MM.1S (cell line): ENCODE measurements around the gene TTC24.

Experiments used
- EZH2 ChIP-seq: fragments of 300-600 bp; sonication (generic); optimal IDR thresholded peaks from 2 replicates; pipeline ENCODE3; 2017; ENCODE audit warnings: low read depth, mild to moderate bottlenecking, antibody characterized with exemption, low read length, mixed read lengths
- TF ChIP-seq, protein P1 (sequence below): fragments of 300-600 bp; sonication (generic); IDR thresholded peaks from 2 replicates; pipeline ENCODE4 v1.5.1; 2016; ENCODE audit warnings: antibody characterized with exemption, low read length, mixed read lengths

DNA sequence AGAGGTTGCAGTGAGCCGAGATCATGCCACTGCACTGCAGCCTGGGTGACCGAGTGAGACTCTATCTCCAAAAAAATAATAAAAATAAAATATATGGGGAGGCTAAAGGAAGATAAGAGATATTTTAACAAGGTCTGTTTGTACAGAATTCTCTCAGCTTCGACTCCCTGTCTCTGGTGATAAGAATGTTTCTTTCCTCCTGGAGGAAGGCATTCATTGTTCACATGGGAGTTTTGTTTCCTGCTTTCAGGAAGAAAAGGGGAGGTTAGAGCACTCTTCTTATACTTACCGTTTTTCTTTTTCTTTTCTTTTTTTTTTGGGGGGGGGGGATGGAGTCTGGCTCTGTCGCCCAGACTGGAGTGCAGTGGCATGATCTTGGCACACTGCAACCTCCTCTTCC is 10.0 kb downstream of the TTC24 start:
- TF ChIP-seq, protein P1, sequence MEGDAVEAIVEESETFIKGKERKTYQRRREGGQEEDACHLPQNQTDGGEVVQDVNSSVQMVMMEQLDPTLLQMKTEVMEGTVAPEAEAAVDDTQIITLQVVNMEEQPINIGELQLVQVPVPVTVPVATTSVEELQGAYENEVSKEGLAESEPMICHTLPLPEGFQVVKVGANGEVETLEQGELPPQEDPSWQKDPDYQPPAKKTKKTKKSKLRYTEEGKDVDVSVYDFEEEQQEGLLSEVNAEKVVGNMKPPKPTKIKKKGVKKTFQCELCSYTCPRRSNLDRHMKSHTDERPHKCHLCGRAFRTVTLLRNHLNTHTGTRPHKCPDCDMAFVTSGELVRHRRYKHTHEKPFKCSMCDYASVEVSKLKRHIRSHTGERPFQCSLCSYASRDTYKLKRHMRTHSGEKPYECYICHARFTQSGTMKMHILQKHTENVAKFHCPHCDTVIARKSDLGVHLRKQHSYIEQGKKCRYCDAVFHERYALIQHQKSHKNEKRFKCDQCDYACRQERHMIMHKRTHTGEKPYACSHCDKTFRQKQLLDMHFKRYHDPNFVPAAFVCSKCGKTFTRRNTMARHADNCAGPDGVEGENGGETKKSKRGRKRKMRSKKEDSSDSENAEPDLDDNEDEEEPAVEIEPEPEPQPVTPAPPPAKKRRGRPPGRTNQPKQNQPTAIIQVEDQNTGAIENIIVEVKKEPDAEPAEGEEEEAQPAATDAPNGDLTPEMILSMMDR = no peak
- no peak for TF ChIP-seq EZH2
